Neural cell (in vitro differentiated cells): Measurements from ENCODE around the gene BCO1. TPM values are rescaled to one million over a fixed set of nuclear protein-coding genes. Genes with fewer than 3 reads are reported as not detected.

Experiments used
- H2AFZ ChIP-seq: fragments of 200-600, 300-800 bp; sonication (generic), shearing (Covaris generic); 2 replicates; pipeline ENCODE4 v1.6.0; 2014; ENCODE audit warnings: low read depth, mild to moderate bottlenecking, antibody characterized with exemption, low read length, moderate library complexity
- H3F3A ChIP-seq: fragments of 200-600 bp; shearing (Covaris generic); 2 replicates; pipeline ENCODE4 v1.6.1; 2016; ENCODE audit warnings: mild to moderate bottlenecking, moderate library complexity, mixed read lengths, antibody characterized with exemption, low read length; ENCODE audit not compliant: insufficient read depth, poor library complexity, severe bottlenecking
- H3K27ac ChIP-seq: fragments of 200-600, 300-800 bp; sonication (generic), shearing (Covaris generic); 2 replicates; pipeline ENCODE4 v1.5.1; 2014; ENCODE audit warnings: mild to moderate bottlenecking, low read length, moderate library complexity
- H3K27me3 ChIP-seq: fragments of 300-800, 200-600 bp; sonication (generic), shearing (Covaris generic); 2 replicates; pipeline ENCODE4 v1.6.0; 2014; ENCODE audit warnings: mild to moderate bottlenecking, low read depth, low read length, moderate library complexity; ENCODE audit not compliant: insufficient read depth
- H3K36me3 ChIP-seq: fragments of 300-800, 200-600 bp; sonication (generic), shearing (Covaris generic); 2 replicates; pipeline ENCODE4 v1.5.1; 2014; ENCODE audit warnings: mild to moderate bottlenecking, antibody characterized with exemption, low read length, moderate library complexity; ENCODE audit not compliant: insufficient read depth
- H3K4me2 ChIP-seq: fragments of 300-800, 200-600 bp; sonication (generic), shearing (Covaris generic); 2 replicates; pipeline ENCODE4 v1.6.0; 2014; ENCODE audit warnings: mild to moderate bottlenecking, low read length
- H3K4me3 ChIP-seq: fragments of 300-800, 200-600 bp; sonication (generic), shearing (Covaris generic); 2 replicates; pipeline ENCODE4 v1.5.1; 2014; ENCODE audit warnings: mild to moderate bottlenecking, low read length, moderate library complexity
- H3K79me2 ChIP-seq: fragments of 200-600 bp; shearing (Covaris generic); replicated peaks from 2 replicates; pipeline ENCODE4 v1.6.0; 2014; ENCODE audit warnings: mild to moderate bottlenecking, low read length, moderate library complexity; ENCODE audit not compliant: insufficient read depth
- H3K9ac ChIP-seq: fragments of 300-800, 200-600 bp; sonication (generic), shearing (Covaris generic); 2 replicates; pipeline ENCODE4 v1.6.1; 2016; ENCODE audit warnings: mild to moderate bottlenecking, low read length, mixed read lengths
- H3K9me2 ChIP-seq: fragments of 200-600 bp; shearing (Covaris generic); 2 replicates; pipeline ENCODE4 v1.6.1; 2016; ENCODE audit warnings: mild to moderate bottlenecking, low read length, mixed read lengths; ENCODE audit not compliant: insufficient read depth
- H3K9me3 ChIP-seq: fragments of 200-600, 300-800 bp; sonication (generic), shearing (Covaris generic); 2 replicates; pipeline ENCODE4 v1.6.1; 2016; ENCODE audit warnings: mild to moderate bottlenecking, mixed run types, low read length, moderate library complexity, mixed read lengths
- H4K20me1 ChIP-seq: fragments of 200-600 bp; shearing (Covaris generic); 2 replicates; pipeline ENCODE4 v1.6.1; 2016; ENCODE audit warnings: mild to moderate bottlenecking, mixed run types; ENCODE audit not compliant: insufficient read depth
- EP300 ChIP-seq: fragments of 450-650 bp; conservative IDR thresholded peaks from 2 replicates; pipeline ENCODE4 v1.6.1; 2014; ENCODE audit warnings: antibody characterized with exemption, mild to moderate bottlenecking, moderate library complexity; ENCODE audit not compliant: poor library complexity, severe bottlenecking
- EZH2 ChIP-seq: fragments of 200-600, 300-800 bp; shearing (Covaris generic), sonication (generic); IDR thresholded peaks from 2 replicates; pipeline ENCODE4 v1.6.1; 2014; ENCODE audit warnings: antibody characterized with exemption, low read length, borderline replicate concordance, mild to moderate bottlenecking; ENCODE audit not compliant: insufficient read depth, poor library complexity, severe bottlenecking
- MXI1 ChIP-seq: fragments of 450-650 bp; conservative IDR thresholded peaks from 2 replicates; pipeline ENCODE4 v1.6.1; 2014; ENCODE audit warnings: antibody characterized with exemption, mild to moderate bottlenecking; ENCODE audit not compliant: poor library complexity, severe bottlenecking
- POLR2AphosphoS5 ChIP-seq: IDR thresholded peaks from 2 replicates; pipeline ENCODE4 v1.6.1; 2012
- RAD21 ChIP-seq: fragments of 450-650 bp; conservative IDR thresholded peaks from 2 replicates; pipeline ENCODE4 v1.6.1; 2014; ENCODE audit warnings: antibody characterized with exemption, mild to moderate bottlenecking, moderate library complexity
- SMC3 ChIP-seq: fragments of 450-650 bp; conservative IDR thresholded peaks from 2 replicates; pipeline ENCODE4 v1.6.1; 2014; ENCODE audit warnings: antibody characterized with exemption, mild to moderate bottlenecking, moderate library complexity; ENCODE audit not compliant: poor library complexity
- TAF1 ChIP-seq: IDR thresholded peaks from 2 replicates; pipeline ENCODE4 v1.6.1; 2012; ENCODE audit warnings: low read depth
- polyA plus RNA-seq: library from polyadenylated mRNA; depleted of rRNA; stranded (reverse); fragments of >200 nt; gene quantifications from 2 replicates; pipeline ENCODE4 v1.2.3, GENCODE V29; 2014
- TF ChIP-seq, protein P1 (sequence below): fragments of 450-650 bp; IDR thresholded peaks from 2 replicates; pipeline ENCODE4 v1.5.1; 2014; ENCODE audit warnings: antibody characterized with exemption, mild to moderate bottlenecking, moderate library complexity; ENCODE audit not compliant: poor library complexity, severe bottlenecking
- TF ChIP-seq, protein P2 (sequence below): IDR thresholded peaks from 2 replicates; pipeline ENCODE4 v1.6.1; 2012; ENCODE audit warnings: borderline replicate concordance

Gene BCO1
- polyA plus RNA-seq, 1 donor from 2014 or later = not detected

DNA sequence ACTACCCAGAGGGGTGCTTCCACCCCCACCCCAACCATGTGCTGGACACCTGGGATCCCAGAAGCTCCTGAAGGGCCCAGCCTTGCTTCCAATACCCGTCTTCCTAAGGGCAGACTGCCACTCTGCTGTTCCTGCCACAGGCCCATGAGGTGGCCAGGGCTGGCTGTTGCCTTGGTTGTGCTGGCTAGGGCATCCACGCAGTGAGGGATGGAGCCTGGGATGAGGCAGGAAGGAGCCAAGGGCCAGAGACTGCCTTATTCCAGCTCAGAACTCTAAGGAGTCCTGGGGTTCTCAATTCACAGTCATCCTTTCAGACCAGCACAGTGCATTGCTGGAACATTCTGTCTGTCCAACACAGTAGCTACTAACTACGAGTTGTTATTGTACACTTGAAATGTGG lies 37.8 kb downstream of the BCO1 start:
- no peaks in the 10 kb centered on the region for H3K9me2 ChIP-seq
- no peaks in the 10 kb centered on the region for H3K36me3 ChIP-seq
- TF ChIP-seq RAD21 = no peak
- no peak for TF ChIP-seq MXI1
- no peak for TF ChIP-seq POLR2AphosphoS5
- TF ChIP-seq, protein P1, sequence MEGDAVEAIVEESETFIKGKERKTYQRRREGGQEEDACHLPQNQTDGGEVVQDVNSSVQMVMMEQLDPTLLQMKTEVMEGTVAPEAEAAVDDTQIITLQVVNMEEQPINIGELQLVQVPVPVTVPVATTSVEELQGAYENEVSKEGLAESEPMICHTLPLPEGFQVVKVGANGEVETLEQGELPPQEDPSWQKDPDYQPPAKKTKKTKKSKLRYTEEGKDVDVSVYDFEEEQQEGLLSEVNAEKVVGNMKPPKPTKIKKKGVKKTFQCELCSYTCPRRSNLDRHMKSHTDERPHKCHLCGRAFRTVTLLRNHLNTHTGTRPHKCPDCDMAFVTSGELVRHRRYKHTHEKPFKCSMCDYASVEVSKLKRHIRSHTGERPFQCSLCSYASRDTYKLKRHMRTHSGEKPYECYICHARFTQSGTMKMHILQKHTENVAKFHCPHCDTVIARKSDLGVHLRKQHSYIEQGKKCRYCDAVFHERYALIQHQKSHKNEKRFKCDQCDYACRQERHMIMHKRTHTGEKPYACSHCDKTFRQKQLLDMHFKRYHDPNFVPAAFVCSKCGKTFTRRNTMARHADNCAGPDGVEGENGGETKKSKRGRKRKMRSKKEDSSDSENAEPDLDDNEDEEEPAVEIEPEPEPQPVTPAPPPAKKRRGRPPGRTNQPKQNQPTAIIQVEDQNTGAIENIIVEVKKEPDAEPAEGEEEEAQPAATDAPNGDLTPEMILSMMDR = no peak
- no peak for TF ChIP-seq SMC3
- TF ChIP-seq, protein P2, sequence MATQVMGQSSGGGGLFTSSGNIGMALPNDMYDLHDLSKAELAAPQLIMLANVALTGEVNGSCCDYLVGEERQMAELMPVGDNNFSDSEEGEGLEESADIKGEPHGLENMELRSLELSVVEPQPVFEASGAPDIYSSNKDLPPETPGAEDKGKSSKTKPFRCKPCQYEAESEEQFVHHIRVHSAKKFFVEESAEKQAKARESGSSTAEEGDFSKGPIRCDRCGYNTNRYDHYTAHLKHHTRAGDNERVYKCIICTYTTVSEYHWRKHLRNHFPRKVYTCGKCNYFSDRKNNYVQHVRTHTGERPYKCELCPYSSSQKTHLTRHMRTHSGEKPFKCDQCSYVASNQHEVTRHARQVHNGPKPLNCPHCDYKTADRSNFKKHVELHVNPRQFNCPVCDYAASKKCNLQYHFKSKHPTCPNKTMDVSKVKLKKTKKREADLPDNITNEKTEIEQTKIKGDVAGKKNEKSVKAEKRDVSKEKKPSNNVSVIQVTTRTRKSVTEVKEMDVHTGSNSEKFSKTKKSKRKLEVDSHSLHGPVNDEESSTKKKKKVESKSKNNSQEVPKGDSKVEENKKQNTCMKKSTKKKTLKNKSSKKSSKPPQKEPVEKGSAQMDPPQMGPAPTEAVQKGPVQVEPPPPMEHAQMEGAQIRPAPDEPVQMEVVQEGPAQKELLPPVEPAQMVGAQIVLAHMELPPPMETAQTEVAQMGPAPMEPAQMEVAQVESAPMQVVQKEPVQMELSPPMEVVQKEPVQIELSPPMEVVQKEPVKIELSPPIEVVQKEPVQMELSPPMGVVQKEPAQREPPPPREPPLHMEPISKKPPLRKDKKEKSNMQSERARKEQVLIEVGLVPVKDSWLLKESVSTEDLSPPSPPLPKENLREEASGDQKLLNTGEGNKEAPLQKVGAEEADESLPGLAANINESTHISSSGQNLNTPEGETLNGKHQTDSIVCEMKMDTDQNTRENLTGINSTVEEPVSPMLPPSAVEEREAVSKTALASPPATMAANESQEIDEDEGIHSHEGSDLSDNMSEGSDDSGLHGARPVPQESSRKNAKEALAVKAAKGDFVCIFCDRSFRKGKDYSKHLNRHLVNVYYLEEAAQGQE = no peak
- no peak for TF ChIP-seq EP300
- no peak for TF ChIP-seq TAF1
- TF ChIP-seq EZH2 = no peak
- no peaks in the 10 kb centered on the region for H3K27me3 ChIP-seq
- H3K4me3 ChIP-seq = no peak overlapping the region
- no peaks in the 10 kb centered on the region for H3F3A ChIP-seq
- no peaks in the 10 kb centered on the region for H4K20me1 ChIP-seq
- no peaks in the 10 kb centered on the region for H3K9me3 ChIP-seq
- H3K4me2 ChIP-seq = no peak overlapping the region
- no peaks in the 10 kb centered on the region for H3K79me2 ChIP-seq
- no peak overlapping the region for H3K27ac ChIP-seq
- H2AFZ ChIP-seq = no peak overlapping the region
- H3K9ac ChIP-seq = no peak overlapping the region

DNA sequence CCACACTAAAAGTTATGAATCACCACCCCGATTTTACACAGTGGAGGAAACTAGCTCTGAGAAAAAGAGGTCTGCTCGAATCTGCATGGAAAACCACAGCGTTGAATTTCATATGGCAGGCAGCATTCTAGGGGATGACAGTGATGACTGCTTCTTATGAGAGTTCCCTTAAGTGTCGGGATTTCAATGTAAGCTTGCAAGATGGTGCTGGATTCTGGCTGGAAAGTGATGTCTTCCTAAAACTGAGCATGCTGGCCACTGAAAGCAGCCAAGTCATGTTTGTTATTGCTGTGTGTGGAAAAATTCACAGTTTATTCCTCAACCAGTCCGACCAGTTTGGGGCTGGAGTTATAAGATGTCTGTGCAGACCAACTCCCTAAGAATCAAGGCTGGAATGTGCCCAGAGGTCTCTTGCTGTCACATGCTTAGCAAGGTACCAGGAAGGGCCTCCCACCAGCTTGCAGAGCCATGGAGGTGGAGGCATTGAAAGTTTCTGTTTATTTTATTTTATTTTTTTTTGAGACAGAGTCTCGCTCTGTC lies 39.1 kb downstream of the BCO1 start:
- no peak overlapping the region for H3K4me2 ChIP-seq
- no peak overlapping the region for H3K9ac ChIP-seq
- H2AFZ ChIP-seq = no peak overlapping the region
- H3K36me3 ChIP-seq = no peaks in the 10 kb centered on the region
- H3K9me3 ChIP-seq = no peaks in the 10 kb centered on the region
- no peak overlapping the region for H3K27ac ChIP-seq
- no peaks in the 10 kb centered on the region for H3F3A ChIP-seq
- H3K79me2 ChIP-seq = no peaks in the 10 kb centered on the region
- no peak overlapping the region for H3K4me3 ChIP-seq
- H4K20me1 ChIP-seq = no peaks in the 10 kb centered on the region
- no peaks in the 10 kb centered on the region for H3K27me3 ChIP-seq
- TF ChIP-seq RAD21 (no peak), EP300 (no peak), TAF1 (no peak), MXI1 (no peak)
- TF ChIP-seq, protein P1 = no peak
- no peaks in the 10 kb centered on the region for H3K9me2 ChIP-seq
